GM18526 (cell line): Measurements from ENCODE around the gene ACTN1.

Experiments used
- POLR2A ChIP-seq: IDR thresholded peaks from 3 replicates; pipeline ENCODE4 v1.6.1; 2011; ENCODE audit not compliant: insufficient read length; ENCODE audit errors: extremely low read depth

ACTN1 gene

DNA sequence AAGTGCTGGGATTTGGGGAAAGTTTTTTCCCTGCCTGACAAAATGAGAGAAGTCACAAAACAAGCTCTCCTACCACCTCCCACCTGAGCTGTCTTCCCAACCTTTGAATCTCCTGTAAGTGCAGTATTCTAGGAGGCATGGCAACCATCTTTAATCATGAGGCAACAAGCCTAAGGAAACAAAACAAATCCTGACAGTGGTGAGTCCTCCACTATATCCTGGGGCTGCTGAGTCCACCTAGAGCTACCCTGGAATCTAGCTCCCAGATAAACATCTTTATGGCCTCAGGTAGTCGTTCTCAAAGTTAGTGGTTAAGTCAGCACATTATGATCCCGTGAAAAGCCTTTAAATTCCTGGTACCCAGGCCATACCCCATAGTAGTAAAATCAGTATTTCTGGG, 22.3 kb upstream of the ACTN1 start:
- no peak for TF ChIP-seq POLR2A

DNA sequence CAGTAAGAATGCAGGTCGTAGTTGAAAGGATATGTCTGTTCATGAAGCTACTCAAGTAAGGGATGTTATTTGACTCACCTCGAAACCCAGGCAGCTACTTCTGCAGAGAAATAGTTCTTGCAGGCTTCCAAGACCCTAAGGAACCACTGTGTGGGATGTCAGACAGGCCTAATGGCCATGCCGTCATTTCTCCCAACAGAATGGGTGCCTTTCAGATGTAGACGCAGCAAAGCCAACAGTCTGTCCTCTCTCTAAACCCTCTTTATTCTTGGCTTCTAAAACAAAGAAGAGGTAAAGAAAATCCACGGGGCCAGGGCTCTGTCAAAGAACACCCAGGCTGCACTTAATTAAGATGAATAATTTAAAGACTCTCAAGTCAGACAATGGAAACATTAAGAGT, 19.0 kb upstream of the ACTN1 start:
- no peak for TF ChIP-seq POLR2A

DNA sequence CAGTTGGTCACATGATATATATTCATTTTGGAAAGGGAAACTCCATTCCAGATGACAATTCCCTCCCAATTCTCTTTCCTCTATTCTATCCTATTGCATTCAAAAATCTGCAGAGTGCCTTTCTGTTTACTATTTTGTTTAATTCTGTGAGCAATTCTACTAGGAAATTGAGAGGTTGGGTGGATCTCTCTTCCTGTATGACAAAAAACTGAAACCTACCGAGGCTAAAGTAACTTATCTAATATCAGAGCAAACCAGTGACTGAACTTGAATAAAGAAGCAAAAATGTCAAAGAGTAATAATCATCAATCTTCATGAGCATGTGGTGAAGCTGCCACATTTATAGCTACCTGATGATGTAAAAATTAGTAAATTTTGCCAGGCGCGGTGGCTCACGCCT, 16.6 kb upstream of the ACTN1 start:
- TF ChIP-seq POLR2A, result no peak

DNA sequence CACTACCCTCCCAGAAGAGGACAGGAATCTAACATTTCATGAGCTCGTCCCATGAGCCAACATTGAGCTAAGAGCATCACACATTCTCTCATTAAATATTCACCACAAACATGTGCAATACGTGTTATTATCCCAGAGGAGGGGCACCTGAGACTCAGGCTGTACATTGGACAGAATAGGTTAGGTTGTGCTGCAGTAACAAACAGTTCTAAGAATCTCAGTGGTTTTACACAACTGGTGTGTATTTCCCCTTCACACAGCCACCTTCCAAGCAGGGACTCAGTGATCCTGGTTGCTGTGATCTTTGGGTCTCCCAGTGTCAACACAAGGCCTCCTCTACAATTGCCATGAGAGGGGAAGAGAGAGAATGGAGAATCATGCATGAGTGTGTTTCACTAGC, 15.0 kb upstream of the ACTN1 start:
- TF ChIP-seq POLR2A, result no peak

DNA sequence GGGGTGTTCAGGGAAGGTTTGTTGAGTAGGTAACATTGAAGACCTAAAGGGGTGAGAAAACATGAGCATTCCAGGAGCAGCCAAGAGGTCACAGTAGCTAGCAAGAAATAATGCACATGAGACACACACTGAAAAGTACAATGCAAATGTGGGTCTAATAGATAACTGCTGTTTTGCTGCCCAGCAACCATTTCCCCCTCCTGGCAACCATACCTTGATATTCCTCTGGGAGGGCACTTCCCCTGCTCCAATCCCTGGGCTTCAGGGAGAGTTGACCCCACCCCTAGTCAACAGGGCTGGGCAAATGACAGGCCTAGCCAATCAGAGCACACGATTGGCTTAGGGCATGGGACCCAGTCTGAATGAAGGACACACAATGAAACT, 8.5 kb upstream of the ACTN1 start:
- no peak for TF ChIP-seq POLR2A

DNA sequence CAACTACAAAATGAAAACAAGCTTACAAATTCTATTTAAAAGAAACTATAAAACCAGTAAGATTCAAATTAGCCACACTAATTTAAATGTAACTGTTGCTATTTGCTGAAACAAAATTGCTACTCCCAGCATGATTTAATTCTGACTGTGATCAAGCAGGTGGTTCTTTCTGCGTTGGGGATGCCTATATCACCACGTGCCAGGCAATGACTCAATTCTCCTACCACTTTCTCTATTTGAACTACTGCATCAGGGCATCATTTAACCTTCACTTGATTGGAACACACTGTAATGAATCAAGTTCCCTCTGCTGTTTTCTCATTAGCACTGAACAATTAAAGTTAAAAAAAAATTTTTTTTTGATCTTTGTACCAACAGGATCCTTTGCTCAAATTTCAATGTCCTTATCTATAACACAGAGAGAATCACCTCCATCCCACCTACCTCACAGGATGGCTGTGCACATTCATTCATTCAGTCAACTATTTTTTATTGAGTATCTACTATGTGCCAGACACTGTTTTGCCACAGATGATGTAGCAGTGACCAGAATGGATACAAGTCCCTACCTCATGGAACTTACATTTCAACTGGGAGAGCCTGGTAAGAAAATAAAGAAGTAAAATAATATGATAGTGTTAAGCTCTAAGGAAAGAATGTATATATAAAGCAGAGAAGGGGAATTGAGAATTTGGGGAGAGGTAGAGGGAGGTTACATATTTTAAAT, 8.0 kb upstream of the ACTN1 start:
- no peak for TF ChIP-seq POLR2A

DNA sequence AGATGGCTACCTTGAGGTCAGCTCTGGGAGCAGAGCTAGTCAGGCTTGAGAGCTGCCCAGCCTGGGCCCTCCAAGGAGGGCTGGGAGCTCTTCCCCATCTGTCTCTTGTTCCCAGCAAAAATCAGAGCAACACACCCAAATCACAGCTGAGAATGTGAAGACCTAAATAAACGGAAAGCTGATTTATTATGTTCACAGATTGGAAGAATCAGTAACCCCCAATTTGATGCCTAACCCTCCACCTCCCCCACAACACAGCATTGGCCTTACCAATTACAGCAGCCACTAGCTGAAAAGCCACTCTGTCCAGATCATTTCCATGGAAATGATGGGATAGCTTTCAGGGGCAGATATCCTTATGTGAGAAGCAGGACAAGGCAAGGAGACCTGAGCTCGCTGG, 7.1 kb upstream of the ACTN1 start:
- TF ChIP-seq POLR2A, result no peak

DNA sequence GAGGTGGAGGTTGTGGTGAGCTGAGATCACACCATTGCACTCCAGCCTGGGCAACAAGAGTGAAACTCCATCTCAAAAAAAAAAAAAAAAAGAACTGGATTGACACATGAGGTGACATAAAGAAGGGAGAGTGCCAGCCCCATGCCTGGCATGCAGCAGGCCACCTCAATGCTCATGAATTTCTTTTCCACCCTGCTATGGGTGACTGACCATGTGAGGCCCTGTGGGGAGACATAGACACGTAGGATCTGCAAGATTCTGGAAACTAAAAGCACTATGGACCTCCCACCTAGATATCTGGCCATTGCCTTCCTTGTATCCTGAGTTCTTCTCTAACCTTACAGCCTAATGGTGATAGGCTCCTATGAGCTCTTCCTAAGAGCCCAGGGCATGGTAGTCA, 5.6 kb upstream of the ACTN1 start:
- no peak for TF ChIP-seq POLR2A

DNA sequence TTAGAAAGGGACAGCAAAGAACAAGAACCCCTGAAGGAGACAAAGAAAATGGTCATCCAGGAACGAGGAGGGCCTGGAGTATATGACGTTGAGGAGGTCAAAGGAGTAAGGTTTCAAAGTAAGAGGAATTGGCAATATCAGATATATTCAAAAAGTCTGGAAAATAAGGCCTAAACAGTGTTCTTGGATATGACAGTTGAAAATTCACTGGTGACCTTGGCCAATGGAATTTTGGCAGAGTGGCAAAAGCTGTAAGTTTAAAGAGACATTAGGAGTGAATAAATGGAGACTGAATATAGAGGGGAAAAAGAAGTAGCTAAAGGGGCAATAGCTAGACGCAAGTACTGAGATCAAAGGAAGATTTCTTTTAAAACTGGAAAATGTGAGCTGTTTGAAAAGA, 4.1 kb upstream of the ACTN1 start:
- no peak for TF ChIP-seq POLR2A

DNA sequence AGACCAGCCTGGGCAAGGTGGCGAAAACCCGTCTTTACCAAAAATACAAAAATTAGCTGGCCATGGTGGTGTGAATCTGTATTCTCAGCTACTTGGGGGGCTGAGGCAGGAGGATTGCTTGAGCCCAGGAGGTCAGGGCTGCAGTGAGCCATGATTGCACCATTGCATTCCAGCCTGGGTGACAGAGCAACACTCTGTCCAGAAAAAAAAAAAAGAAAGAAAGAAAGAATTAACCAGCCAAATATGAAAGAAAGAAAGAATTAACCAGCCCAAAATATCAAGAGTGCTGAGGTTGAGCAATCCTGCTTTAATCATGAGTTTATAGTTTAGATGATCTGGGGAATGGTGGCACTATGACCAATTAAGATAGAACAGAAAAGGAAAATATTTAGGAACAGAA, 3.5 kb upstream of the ACTN1 start:
- no peak for TF ChIP-seq POLR2A

DNA sequence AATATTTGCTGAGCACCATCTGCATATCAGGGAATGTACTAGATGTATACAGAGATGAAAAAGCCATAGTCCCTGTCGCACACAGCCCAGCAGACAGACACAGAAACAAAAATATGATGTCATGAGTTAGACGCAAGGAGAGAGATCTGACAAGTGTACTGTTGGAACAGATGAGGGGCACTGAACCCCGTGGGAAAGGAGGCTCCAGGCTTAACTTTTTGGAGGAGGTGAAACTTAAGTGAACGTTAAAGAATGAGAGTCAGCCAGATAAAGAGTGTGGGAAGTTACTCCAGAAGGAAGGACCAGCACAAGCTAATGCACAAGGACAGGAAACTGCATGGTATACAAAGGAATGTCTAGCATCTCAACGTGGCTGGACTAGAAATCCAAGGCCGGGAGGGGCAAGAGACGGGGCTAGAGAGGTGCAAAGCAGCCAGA, 2.5 kb upstream of the ACTN1 start:
- TF ChIP-seq POLR2A, result no peak

DNA sequence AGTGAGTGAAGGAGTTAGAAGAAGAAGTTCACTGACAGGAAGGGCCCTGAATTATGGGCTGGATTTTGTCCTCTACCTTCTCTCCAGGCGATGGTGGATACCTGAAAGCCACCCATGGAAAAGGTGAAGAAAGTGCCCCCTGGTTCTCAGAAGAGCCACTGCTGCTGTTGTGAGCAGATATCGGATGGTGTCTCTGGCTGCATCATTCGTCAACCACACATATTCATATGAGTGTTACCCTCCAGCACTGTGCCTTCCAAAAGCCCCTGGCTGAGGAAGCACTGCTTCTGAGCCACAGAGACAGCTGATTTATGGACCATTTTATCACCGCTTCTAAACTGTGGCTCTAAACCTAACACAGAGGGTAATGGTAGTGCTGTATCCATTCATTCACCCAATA, 2.0 kb upstream of the ACTN1 start:
- no peak for TF ChIP-seq POLR2A

DNA sequence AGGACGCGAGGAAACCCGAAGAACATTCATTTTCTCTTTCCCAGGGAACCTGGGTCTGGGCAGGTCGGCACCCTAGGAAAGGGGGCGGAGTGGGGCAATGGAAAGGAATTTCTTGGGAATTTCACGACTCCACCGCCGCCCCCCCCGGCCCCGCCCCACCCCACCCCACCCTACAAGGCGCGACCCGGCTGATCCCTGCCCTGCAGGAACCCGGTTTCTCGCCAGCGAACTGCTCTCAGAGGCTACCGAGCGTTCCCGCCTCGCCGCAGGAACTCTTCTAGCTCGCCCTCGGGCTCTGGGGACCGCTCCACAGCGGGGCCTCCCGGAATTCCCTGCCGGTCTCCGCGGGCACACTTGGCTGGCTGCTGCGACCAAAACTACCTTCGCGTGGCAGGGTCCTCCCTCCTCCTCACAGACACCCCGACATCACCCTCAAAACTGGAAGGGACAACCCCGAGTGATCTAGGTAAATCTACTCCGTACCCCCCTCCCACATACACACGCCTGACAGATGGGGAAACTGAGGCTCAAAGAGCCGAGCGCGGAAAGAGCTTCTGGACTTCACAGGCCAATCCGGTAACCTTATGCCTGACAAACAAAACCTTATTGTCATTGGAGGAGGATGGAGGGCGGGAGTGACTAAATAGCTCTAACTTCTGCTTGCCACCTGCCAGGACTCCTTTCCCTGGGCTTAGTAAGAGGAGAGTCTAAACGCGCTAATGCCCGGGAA, 785 bp upstream of the ACTN1 start:
- TF ChIP-seq POLR2A, result no peak

DNA sequence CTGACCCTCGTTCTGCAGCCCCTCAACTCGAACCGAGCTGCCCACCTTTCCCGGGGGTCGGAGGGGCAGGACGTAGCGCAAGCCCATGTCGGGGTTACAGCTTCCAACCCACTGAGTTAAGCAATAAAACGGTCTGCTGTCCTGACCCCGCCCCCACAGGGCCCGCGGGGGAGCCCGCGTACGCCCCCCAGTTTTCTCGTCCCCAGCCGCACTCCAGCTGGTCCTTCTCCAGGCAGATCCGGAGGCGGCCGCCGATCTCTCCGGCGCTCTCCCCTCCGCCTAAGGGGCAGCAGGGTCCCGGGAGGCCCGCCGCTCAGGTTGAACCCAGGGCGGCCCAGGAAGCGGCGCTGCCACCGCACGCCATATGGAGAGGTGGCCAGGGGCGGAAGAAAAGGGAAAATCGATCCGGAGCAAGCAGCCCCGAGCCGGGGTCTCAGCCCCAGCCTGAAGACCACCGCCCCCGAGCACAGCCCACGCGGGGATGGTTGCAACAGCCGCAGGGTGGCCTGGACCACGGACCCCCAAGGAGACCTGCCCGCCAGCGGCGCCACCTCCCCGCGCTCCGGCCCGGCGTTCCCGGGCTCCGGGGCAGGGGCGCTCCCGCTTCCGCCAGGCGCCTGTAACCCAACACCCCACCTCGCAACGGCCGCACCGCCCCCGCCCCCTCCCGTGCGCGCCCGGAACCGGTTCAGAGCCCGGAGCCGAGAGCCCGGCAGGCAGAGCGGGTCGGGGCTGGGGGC, 760 bp downstream of the ACTN1 start:
- no peak for TF ChIP-seq POLR2A

DNA sequence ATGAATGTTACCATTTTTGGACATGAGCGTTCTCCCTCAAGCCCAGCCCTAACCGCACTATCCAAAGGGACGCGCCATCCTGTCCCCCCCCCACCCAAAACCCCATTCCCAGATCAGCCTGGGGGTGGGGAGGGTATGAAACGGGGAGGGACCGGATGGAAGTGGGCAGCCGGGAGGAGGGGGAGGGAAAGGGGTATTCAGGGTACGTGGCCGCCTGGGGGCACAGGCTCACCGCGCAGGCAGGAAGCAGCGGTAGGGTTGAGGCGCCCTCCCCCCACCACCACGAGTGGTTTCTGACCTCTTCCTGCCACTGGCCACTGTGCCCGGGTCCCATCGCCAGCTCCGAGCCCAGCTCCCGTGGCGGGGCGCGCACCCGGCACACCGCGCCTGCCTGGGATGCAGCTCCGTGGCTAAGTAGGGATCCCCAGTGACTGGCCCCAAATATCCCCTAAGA, 1.4 kb downstream of the ACTN1 start:
- TF ChIP-seq POLR2A, result peak; percentile 43

DNA sequence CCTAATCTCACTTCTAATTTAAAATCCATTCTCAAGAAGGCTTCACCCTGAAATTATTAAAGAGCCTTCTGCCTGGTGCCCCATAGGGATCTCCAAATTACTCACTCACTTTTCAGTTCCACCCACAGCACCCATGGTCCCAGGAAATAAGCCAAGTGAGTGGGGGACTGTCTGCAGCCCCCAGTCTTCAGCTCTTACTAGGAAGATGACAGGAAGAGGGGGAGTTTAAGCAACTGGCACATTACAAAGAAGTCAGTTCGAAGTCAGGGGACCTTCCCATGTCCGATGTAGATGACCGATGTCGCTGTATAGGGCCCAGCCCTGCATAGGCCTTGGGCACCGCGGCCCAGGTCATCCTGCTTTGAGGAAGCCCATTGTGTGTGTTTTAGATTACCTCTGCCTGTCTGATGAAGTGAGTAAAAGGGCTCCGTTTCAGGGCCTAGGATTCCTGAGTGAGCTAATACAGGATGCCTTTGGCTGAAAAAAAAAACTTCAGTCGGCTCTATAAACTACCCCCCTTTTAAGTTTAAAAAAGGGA, 1.9 kb downstream of the ACTN1 start:
- no peak for TF ChIP-seq POLR2A
